ENCODE data around the gene SLC25A53. TPM values are rescaled to one million over a fixed set of nuclear protein-coding genes. Genes with fewer than 3 reads are reported as not detected.

Gene SLC25A53
- total RNA-seq, 1 donor from 2014 or later: 8.5 TPM

DNA sequence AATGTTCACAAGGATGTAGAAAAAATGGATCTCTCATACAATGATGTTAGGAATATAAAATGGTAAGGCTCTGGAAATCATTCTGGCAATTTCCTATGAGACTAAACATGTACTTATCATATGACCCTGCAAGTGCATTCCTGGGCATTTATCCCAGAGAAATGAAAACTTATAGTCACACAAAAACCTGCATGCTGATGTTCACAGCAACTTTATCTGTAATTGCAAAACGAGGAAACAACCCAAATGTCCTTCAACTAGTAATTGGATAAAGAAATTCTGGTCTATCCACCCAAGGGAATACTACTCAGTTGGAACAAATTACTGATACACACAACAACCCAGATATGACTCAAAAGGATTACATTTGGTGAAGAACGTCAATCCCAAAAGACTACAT, 30.0 kb downstream of the SLC25A53 start:
- no peak for DNase-seq (ENCODE audit: low spot score in 2 of 2, unreplicated experiment in 2 of 2)
- H3K9me3 Mint-ChIP-seq: peaks cover 15% of the 10 kb centered on the region
- no peak overlapping the region for H3K27ac Mint-ChIP-seq
- H3K4me3 Mint-ChIP-seq: no peak overlapping the region
- no peaks in the 10 kb centered on the region for H3K27me3 Mint-ChIP-seq (ENCODE audit: low read depth)
- no peaks in the 10 kb centered on the region for H3K4me1 Mint-ChIP-seq
- TF ChIP-seq, protein P1, sequence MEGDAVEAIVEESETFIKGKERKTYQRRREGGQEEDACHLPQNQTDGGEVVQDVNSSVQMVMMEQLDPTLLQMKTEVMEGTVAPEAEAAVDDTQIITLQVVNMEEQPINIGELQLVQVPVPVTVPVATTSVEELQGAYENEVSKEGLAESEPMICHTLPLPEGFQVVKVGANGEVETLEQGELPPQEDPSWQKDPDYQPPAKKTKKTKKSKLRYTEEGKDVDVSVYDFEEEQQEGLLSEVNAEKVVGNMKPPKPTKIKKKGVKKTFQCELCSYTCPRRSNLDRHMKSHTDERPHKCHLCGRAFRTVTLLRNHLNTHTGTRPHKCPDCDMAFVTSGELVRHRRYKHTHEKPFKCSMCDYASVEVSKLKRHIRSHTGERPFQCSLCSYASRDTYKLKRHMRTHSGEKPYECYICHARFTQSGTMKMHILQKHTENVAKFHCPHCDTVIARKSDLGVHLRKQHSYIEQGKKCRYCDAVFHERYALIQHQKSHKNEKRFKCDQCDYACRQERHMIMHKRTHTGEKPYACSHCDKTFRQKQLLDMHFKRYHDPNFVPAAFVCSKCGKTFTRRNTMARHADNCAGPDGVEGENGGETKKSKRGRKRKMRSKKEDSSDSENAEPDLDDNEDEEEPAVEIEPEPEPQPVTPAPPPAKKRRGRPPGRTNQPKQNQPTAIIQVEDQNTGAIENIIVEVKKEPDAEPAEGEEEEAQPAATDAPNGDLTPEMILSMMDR (IDR thresholded peaks at IDR 0.05; ENCODE audit: unreplicated experiment): no peak
- peaks cover 7% of the 10 kb centered on the region for H3K36me3 Mint-ChIP-seq

DNA sequence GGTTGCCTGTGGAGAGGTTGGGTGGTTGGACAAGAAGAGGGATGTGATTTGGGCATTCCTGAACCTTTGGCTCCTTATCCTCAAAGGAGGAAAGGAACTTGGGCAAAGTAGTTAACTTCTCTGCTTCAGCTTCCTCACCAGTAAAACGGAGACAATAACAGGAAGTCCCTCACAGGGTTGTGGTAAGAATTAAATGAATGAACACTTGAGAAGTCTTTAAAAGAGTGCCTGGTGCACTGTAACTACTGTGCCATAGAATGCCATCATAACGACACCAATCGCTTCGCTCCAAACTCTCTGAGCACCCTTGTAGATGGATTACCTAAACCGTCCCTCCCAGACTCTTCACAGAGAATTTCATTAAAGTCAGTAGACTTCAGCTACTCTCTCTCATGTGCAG, 34.0 kb downstream of the SLC25A53 start:
- Mint-ChIP-seq H3K27ac (no peak overlapping the region), H3K9me3 (peaks cover 9% of the 10 kb centered on the region)
- TF ChIP-seq, protein P1 (IDR thresholded peaks at IDR 0.05; ENCODE audit: unreplicated experiment): no peak

DNA sequence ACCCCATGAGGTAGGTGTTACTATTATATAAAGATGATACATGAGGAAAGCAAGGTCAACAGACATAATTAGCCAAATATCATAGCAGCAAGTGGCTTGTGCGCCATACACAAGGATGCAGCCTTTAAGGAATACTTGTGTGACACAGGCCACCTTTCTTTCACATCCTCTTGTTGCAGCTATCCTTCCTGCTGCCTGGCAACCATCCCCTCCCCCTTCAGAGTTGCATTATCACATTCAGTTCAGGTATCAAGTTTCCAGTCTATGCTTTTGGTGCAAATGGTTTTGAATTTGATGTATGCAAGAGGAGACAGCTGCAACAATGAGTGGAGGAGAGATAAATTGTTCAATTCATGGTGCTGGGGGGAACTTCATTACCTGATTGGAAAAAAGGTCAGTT, 38.0 kb downstream of the SLC25A53 start:
- Mint-ChIP-seq H3K4me1 (no peaks in the 10 kb centered on the region), H3K4me3 (no peak overlapping the region), H3K36me3 (no peaks in the 10 kb centered on the region), H3K27ac (no peak overlapping the region), H3K9me3 (peaks cover 4% of the 10 kb centered on the region), H3K27me3 (ENCODE audit: low read depth) (no peaks in the 10 kb centered on the region)
- DNase-seq (ENCODE audit: low spot score in 2 of 2, unreplicated experiment in 2 of 2): no peak
- TF ChIP-seq, protein P1 (IDR thresholded peaks at IDR 0.05; ENCODE audit: unreplicated experiment): no peak

More for the DNA sequence above, 34.0 kb downstream of the SLC25A53 start:
- Mint-ChIP-seq H3K36me3 (peaks cover 4% of the 10 kb centered on the region), H3K4me3 (no peak overlapping the region), H3K27me3 (ENCODE audit: low read depth) (no peaks in the 10 kb centered on the region), H3K4me1 (no peaks in the 10 kb centered on the region)
- no peak for DNase-seq (ENCODE audit: low spot score in 2 of 2, unreplicated experiment in 2 of 2)

DNA sequence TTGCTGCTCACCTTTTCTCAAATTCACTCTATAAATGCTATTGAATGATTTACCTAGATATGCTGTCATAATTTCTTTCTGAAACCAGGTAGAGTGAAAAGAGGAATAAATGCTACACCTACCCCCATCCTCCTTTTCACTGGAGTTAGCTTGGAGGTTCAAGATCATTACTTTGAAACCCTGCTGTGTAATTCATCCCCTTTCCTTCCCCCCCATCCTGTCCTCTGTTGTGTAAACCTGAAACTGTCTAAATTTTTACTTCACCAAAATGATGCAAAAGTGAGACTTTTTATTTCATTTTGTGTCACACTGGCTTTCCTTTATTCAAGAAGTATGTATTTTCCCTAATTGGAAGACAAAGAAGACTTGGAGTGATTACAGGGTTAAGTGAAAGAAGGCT, 39.0 kb downstream of the SLC25A53 start:
- Mint-ChIP-seq H3K27ac (no peak overlapping the region), H3K4me3 (no peak overlapping the region), H3K9me3 (peaks cover 4% of the 10 kb centered on the region), H3K27me3 (ENCODE audit: low read depth) (no peaks in the 10 kb centered on the region), H3K36me3 (no peaks in the 10 kb centered on the region), H3K4me1 (peaks cover 3% of the 10 kb centered on the region)
- TF ChIP-seq, protein P1 (IDR thresholded peaks at IDR 0.05; ENCODE audit: unreplicated experiment): no peak
- DNase-seq (ENCODE audit: low spot score in 2 of 2, unreplicated experiment in 2 of 2): no peak

DNA sequence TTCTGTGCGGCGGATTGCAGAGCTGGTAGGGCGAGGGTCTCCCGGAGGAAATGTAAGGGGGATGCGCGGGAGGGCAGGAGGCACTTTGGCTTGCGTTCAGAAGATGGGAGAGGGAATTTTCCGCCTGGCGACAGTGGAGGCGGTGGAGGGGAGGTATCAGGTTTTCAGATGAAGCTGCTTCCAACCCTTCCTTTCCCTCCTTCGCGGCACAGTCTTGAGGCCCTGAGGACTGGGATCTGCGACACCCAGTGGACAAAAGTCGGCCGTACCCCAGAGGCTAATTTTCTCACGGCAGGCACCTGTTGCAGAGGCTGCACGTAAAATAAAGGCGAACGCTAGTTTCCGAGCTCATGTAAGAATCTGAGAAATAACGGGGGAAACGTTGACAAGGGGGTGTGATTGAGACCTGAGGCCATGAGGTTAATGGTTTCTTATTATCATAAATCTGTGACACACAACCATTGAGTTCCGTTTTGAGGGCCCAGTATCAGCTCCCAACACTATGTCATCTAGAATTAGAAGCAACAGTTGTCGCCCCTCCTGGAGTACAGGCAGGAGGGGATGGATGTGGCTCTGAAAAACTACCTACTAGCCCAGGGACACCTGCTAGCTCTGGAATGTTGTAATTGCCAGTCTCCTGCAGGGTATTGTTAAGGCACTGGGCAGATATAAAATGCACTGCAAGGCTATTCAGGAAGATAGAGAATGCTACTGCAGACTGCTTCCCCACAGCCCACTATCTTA, 43.4 kb downstream of the SLC25A53 start:
- Mint-ChIP-seq H3K27ac (peak overlapping the region; percentile 83), H3K9me3 (peaks cover 4% of the 10 kb centered on the region), H3K27me3 (ENCODE audit: low read depth) (no peaks in the 10 kb centered on the region), H3K4me3 (peak overlapping the region; percentile 82), H3K36me3 (no peaks in the 10 kb centered on the region), H3K4me1 (peaks cover 3% of the 10 kb centered on the region)
- TF ChIP-seq, protein P1 (IDR thresholded peaks at IDR 0.05; ENCODE audit: unreplicated experiment): no peak
- DNase-seq (ENCODE audit: low spot score in 2 of 2, unreplicated experiment in 2 of 2): peak; percentile 25 to 51
